Smooth muscle cell (in vitro differentiated cells): ENCODE data around the gene SMYD3. TPM values are rescaled to one million over a fixed set of nuclear protein-coding genes. Genes with fewer than 3 reads are reported as not detected.

Source experiments
- DNase-seq: peaks from one replicate; lab custom pipeline; 2025; ENCODE audit not compliant: unreplicated experiment; lab: John Stamatoyannopoulos, UW
- H2AFZ ChIP-seq: fragments of 200-600 bp; sonication (generic); 2 replicates; pipeline ENCODE4 v1.6.0; 2016; ENCODE audit warnings: antibody characterized with exemption, low read depth, mild to moderate bottlenecking
- H3F3A ChIP-seq: fragments of 200-600 bp; sonication (generic); 2 replicates; pipeline ENCODE4 v1.6.0; 2017; ENCODE audit warnings: antibody characterized with exemption, low read depth
- H3K27ac ChIP-seq: fragments of 200-600 bp; sonication (generic); 2 replicates; pipeline ENCODE4 v1.5.1; 2016; ENCODE audit warnings: low read depth, mild to moderate bottlenecking
- H3K27me3 ChIP-seq: fragments of 200-600 bp; sonication (generic); 2 replicates; pipeline ENCODE4 v1.6.1; 2016; ENCODE audit warnings: low read depth, mild to moderate bottlenecking
- H3K36me3 ChIP-seq: fragments of 200-600 bp; sonication (generic); 2 replicates; pipeline ENCODE4 v1.5.1; 2016; ENCODE audit warnings: low read depth
- H3K4me1 ChIP-seq: fragments of 200-600 bp; sonication (generic); 2 replicates; pipeline ENCODE4 v1.5.1; 2016; ENCODE audit warnings: low read depth
- H3K4me2 ChIP-seq: fragments of 200-600 bp; sonication (generic); 2 replicates; pipeline ENCODE4 v1.6.0; 2016; ENCODE audit warnings: mild to moderate bottlenecking
- H3K4me3 ChIP-seq: fragments of 200-600 bp; sonication (generic); 2 replicates; pipeline ENCODE4 v1.5.1; 2016; ENCODE audit warnings: mild to moderate bottlenecking
- H3K79me2 ChIP-seq: fragments of 200-600 bp; sonication (generic); 2 replicates; pipeline ENCODE4 v1.6.0; 2016; ENCODE audit warnings: low read depth, mild to moderate bottlenecking
- H3K9ac ChIP-seq: fragments of 200-600 bp; sonication (generic); 2 replicates; pipeline ENCODE4 v1.6.0; 2016; ENCODE audit warnings: low read depth
- H3K9me3 ChIP-seq: fragments of 200-600 bp; sonication (generic); replicated peaks from 2 replicates; pipeline ENCODE4 v1.5.1; 2016; ENCODE audit warnings: low read depth
- H4K20me1 ChIP-seq: fragments of 200-600 bp; sonication (generic); 2 replicates; pipeline ENCODE4 v1.6.0; 2016; ENCODE audit warnings: low read depth
- CTCF ChIP-seq: fragments of 200-600 bp; sonication (generic); IDR thresholded peaks from 2 replicates; pipeline ENCODE4 v1.5.1; 2017; ENCODE audit warnings: borderline replicate concordance, mild to moderate bottlenecking, antibody characterized with exemption; ENCODE audit not compliant: insufficient read depth, poor library complexity, severe bottlenecking
- WGBS: methylation state at CpG from one replicate; pipeline ENCODE4 v1.1.7; 2016; ENCODE audit warnings: low lambda C conversion rate; 5-methylcytosine and 5-hydroxymethylcytosine counted together
- polyA plus RNA-seq: library from polyadenylated mRNA; unstranded; fragments of >200 nt; fragmentation: Nextera tagmentation; extraction: Ambion mirVana; gene quantifications from 2 replicates; pipeline ENCODE4 v1.2.1, GENCODE V29; 2016
- total RNA-seq: library from RNA; depleted of rRNA; stranded (reverse); fragments of >200 nt; gene quantifications from 2 replicates; pipeline ENCODE4 v1.2.3, GENCODE V29; 2014

SMYD3 gene
- total and polyA plus RNA-seq, 2 experiments from 2014 or later = 162 to 301 TPM

- Histone ChIP-seq H3K4me2 (peak overlapping the region; percentile 11), H3K4me1 (no peaks in the 10 kb centered on the region), H3K27me3 (no peaks in the 10 kb centered on the region), H3K4me3 (no peak overlapping the region), H3K9ac (peak overlapping the region; percentile 28), H3K9me3 (no peaks in the 10 kb centered on the region), H3K79me2 (peaks cover 4% of the 10 kb centered on the region), H3K36me3 (no peaks in the 10 kb centered on the region), H4K20me1 (no peaks in the 10 kb centered on the region), H3F3A (peaks cover 20% of the 10 kb centered on the region), H3K27ac (peak overlapping the region; percentile 69), H2AFZ (no peak overlapping the region)
- DNase-seq = no peak
- TF ChIP-seq CTCF = no peak
- WGBS = 97% methylated on average over 10 of the region's 10 CpGs
These were observed 718.2 kb downstream of the SMYD3 start for GRCh38 chr1:245788886-245789285.

DNA sequence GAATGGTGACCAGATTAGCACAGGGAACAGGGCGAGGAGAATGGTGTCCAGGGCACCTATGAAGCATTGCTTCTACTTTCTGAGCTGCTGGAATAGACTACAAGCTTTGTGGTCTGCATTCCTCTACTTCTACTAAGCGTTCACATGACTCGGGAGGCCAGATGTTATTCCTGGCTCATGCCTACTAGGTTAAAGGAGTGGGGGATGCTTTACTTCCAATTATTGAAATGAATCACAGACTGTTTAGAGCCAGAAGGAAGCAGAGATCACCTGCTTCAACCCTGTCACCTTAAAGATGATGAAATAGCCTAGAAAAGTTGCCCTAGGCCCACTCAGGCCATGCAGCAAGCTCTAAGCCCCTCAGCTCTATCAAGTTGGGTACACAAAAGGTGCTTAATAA, 718.8 kb downstream of the SMYD3 start:
- Histone ChIP-seq H3K4me3 (no peak overlapping the region), H3F3A (peaks cover 17% of the 10 kb centered on the region), H3K4me2 (peak overlapping the region; percentile 62), H3K36me3 (no peaks in the 10 kb centered on the region), H2AFZ (no peak overlapping the region), H4K20me1 (no peaks in the 10 kb centered on the region), H3K9ac (peak overlapping the region; percentile 62), H3K79me2 (peaks cover 4% of the 10 kb centered on the region), H3K4me1 (no peaks in the 10 kb centered on the region), H3K27ac (peak overlapping the region; percentile 80), H3K9me3 (no peaks in the 10 kb centered on the region), H3K27me3 (no peaks in the 10 kb centered on the region)
- no peak for DNase-seq
- 17% methylated on average over 3 of the region's 3 CpGs for WGBS
- TF ChIP-seq CTCF = no peak

GRCh38 chr1:245786948-245787347, 720.1 kb downstream of the SMYD3 start:
- no peaks in the 10 kb centered on the region for H3K9me3 ChIP-seq
- H3F3A ChIP-seq = peaks cover 11% of the 10 kb centered on the region
- no peaks in the 10 kb centered on the region for H3K4me1 ChIP-seq
- peaks cover 4% of the 10 kb centered on the region for H3K79me2 ChIP-seq
- no peak overlapping the region for H3K9ac ChIP-seq
- H3K27ac ChIP-seq = peak overlapping the region; percentile 80
- no peaks in the 10 kb centered on the region for H4K20me1 ChIP-seq
- no peak for TF ChIP-seq CTCF
- no peak overlapping the region for H3K4me3 ChIP-seq
- H3K4me2 ChIP-seq = no peak overlapping the region
- 77% methylated on average over 5 of the region's 5 CpGs for WGBS
- no peaks in the 10 kb centered on the region for H3K27me3 ChIP-seq
- H2AFZ ChIP-seq = no peak overlapping the region
- DNase-seq = no peak
- H3K36me3 ChIP-seq = no peaks in the 10 kb centered on the region
